ENCODE results near the gene FAM13A.

DNA sequence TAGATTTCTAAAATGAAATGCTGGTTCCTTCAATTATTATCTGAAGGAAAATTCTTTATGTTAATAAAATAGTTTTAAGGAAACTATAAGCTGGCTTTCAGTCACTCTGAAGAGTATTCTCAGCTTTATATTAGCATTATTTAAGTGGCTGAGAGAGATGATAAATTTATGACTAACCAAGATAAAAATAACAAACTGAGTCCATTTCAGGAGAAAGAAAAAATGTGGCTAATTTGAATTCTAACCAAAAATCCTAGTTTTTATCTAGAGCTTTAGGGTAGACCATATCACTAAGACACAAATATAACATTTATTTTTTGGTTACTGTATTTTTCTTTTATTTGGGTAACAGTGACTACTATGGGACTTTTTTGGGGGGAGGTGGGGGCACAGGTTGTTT lies 299.9 kb downstream of the FAM13A start:
- TF ChIP-seq EZH2phosphoT487 (IDR thresholded peaks at IDR 0.05; ENCODE audit: low read depth, severe bottlenecking, unreplicated experiment), result no peak
- TF ChIP-seq, protein P1, sequence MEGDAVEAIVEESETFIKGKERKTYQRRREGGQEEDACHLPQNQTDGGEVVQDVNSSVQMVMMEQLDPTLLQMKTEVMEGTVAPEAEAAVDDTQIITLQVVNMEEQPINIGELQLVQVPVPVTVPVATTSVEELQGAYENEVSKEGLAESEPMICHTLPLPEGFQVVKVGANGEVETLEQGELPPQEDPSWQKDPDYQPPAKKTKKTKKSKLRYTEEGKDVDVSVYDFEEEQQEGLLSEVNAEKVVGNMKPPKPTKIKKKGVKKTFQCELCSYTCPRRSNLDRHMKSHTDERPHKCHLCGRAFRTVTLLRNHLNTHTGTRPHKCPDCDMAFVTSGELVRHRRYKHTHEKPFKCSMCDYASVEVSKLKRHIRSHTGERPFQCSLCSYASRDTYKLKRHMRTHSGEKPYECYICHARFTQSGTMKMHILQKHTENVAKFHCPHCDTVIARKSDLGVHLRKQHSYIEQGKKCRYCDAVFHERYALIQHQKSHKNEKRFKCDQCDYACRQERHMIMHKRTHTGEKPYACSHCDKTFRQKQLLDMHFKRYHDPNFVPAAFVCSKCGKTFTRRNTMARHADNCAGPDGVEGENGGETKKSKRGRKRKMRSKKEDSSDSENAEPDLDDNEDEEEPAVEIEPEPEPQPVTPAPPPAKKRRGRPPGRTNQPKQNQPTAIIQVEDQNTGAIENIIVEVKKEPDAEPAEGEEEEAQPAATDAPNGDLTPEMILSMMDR (IDR thresholded peaks at IDR 0.05; ENCODE audit: poor library complexity), result no peak

All from hepatocyte (in vitro differentiated cells).